Spleen (tissue), 11 donors: ENCODE measurements around the gene P4HA3. TPM values are rescaled to one million over a fixed set of nuclear protein-coding genes. Genes with fewer than 3 reads are reported as not detected.

ENCODE experiments used
- DNase-seq: peaks from one replicate; pipeline ENCODE4 v3.0.0-alpha.2; 2020
- H3K27ac ChIP-seq, 8 donors: fragments of 200-600 bp; sonication (generic) in 7 of 8; 1 replicate in 4 of 8; 2 replicates in 4 of 8; pipeline versions ENCODE4 v1.5.0 to v1.8.0; 2016 to 2021; ENCODE audit warnings: inconsistent platforms in 4 of 8, mild to moderate bottlenecking in 4 of 8, moderate library complexity in 1 of 8
- H3K27me3 ChIP-seq, 7 donors: fragments of 200-600 bp; sonication (generic) in 6 of 7; replicated peaks in 1 of 7; 1 replicate in 4 of 7; 2 replicates in 3 of 7; pipeline versions ENCODE4 v1.5.0 to v1.8.0; 2016 to 2021; ENCODE audit warnings: inconsistent platforms in 3 of 7, mild to moderate bottlenecking in 1 of 7
- H3K36me3 ChIP-seq, 6 donors: fragments of 200-600 bp; sonication (generic) in 5 of 6; 1 replicate in 4 of 6; 2 replicates in 2 of 6; pipeline versions ENCODE4 v1.5.0 to v1.8.0; 2016 to 2021; ENCODE audit warnings: inconsistent platforms in 2 of 6
- H3K4me1 ChIP-seq, 6 donors: fragments of 200-600 bp; sonication (generic) in 5 of 6; 1 replicate in 3 of 6; 2 replicates in 3 of 6; pipeline versions ENCODE4 v1.5.0 to v1.8.0; 2016 to 2021; ENCODE audit warnings: inconsistent platforms in 3 of 6
- H3K4me3 ChIP-seq, 8 donors: fragments of 200-600 bp; sonication (generic) in 7 of 8; 1 replicate in 4 of 8; 2 replicates in 4 of 8; pipeline versions ENCODE4 v1.5.0 to v1.8.0; 2016 to 2021; ENCODE audit warnings: inconsistent platforms in 4 of 8, mild to moderate bottlenecking in 4 of 8, moderate library complexity in 2 of 8
- H3K9me3 ChIP-seq, 8 donors: fragments of 200-600 bp; sonication (generic) in 7 of 8; 1 replicate in 4 of 8; 2 replicates in 4 of 8; pipeline versions ENCODE4 v1.5.0 to v1.8.0; 2016 to 2021; ENCODE audit warnings: inconsistent platforms in 4 of 8
- POLR2A ChIP-seq, 3 donors: fragments of 450-650 bp; IDR thresholded peaks; one replicate each; pipeline ENCODE4 v1.5.1; 2017; ENCODE audit warnings: antibody characterized with exemption in 3 of 3, mild to moderate bottlenecking in 1 of 3
- POLR2AphosphoS5 ChIP-seq, 3 donors: sonication (generic); formaldehyde crosslinking; IDR thresholded peaks; one replicate each; pipeline ENCODE4 v1.5.1; 2017; ENCODE audit warnings: antibody characterized with exemption in 3 of 3
- WGBS, 5 donors: extraction: QIAGEN DNeasy Blood & Tissue Kit in 3 of 5; methylation state at CpG; one replicate each; pipeline versions ENCODE4 v1.1.5 to v1.1.7; 2013 to 2018; 5-methylcytosine and 5-hydroxymethylcytosine counted together
- intact Hi-C: fragments of 100-400 bp; cut with DNase I; formaldehyde crosslinking; loops from one replicate; pipeline ENCODE4 v1.15.0; 2023; ENCODE audit warnings: low total_unique reads
- polyA plus RNA-seq, 3 donors: library from polyadenylated mRNA; stranded (reverse); fragments of 200-250 nt; gene quantifications; one replicate each; pipeline ENCODE4 v1.2.1, GENCODE V29; 2013
- total RNA-seq, 7 donors: library from RNA; depleted of rRNA in 3 of 7; stranded (reverse); fragments of >200 nt in 3 of 7; fragmentation: NEBNext Ultra II Directional in 4 of 7; extraction: Animal tissue kit (Norgen Biotek cat#: 25700) in 4 of 7; gene quantifications; one replicate each; pipeline versions ENCODE4 v1.1.0 to v1.2.1, GENCODE V29; 2016 to 2021
- TF ChIP-seq, protein P1 (sequence below), 11 experiments: fragments of 200-600 bp in 7 of 11; fragments of 450-650 bp in 4 of 11; sonication (generic) in 4 of 11; IDR thresholded peaks in 8 of 11; conservative IDR thresholded peaks in 3 of 11; 1 replicate in 7 of 11; 2 replicates in 4 of 11; pipeline versions ENCODE4 v1.4.0 to v1.8.0; 2016 to 2021; ENCODE audit warnings: antibody characterized with exemption in 11 of 11, inconsistent platforms in 4 of 11, mild to moderate bottlenecking in 1 of 11
- donor health status: healthy with polysubstance abuse.
- donor health status: DM: no; HTN: no; CAD: no; lungs with moderate emphysema.
- donor health status: DM: no; HTN: no; CAD: no.
- donor health status: Bipolar disorder and iron deficiency.
- donor health status: healthy.
- donor health status: DM: no; HTN: no; CAD: no.
- donor health status: DM: yes; HTN: yes; CAD: no.

Gene P4HA3
- total and polyA plus RNA-seq, 10 donors: 0.39 to 0.44 TPM; not detected in 8

DNA sequence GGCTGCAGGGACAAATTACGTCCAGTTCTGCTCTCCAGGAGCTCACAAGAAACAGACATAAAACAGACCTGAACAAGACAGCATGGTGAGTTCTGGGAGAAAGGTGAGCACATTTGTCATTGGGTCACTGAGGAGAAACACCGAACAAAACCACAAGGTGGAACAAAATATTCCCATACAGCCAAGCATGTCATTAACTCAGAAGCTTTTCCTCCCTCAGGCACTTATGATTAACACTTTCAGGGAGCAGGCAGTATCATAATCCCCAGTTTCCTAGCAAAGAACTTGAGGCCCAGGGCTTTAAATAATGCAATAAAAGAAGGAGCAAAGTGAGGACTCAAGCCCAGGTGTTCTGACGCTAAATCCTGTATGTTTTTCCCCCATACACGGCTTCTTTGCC lies 43.0 kb downstream of the P4HA3 start:
- Histone ChIP-seq H3K36me3 (no peaks in the 10 kb centered on the region), H3K27ac (no peak overlapping the region), H3K4me3 (no peak overlapping the region), H3K9me3 (no peaks in the 10 kb centered on the region), H3K4me1 (no peaks in the 10 kb centered on the region), H3K27me3 (no peaks in the 10 kb centered on the region)
- DNase-seq: no peak
- intact Hi-C loops: no loop called here
- TF ChIP-seq, protein P1, sequence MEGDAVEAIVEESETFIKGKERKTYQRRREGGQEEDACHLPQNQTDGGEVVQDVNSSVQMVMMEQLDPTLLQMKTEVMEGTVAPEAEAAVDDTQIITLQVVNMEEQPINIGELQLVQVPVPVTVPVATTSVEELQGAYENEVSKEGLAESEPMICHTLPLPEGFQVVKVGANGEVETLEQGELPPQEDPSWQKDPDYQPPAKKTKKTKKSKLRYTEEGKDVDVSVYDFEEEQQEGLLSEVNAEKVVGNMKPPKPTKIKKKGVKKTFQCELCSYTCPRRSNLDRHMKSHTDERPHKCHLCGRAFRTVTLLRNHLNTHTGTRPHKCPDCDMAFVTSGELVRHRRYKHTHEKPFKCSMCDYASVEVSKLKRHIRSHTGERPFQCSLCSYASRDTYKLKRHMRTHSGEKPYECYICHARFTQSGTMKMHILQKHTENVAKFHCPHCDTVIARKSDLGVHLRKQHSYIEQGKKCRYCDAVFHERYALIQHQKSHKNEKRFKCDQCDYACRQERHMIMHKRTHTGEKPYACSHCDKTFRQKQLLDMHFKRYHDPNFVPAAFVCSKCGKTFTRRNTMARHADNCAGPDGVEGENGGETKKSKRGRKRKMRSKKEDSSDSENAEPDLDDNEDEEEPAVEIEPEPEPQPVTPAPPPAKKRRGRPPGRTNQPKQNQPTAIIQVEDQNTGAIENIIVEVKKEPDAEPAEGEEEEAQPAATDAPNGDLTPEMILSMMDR (IDR thresholded peaks at IDR 0.05 in 8 of 11, conservative IDR thresholded peaks at IDR 0.05 in 3 of 11): no peak
- no peak for TF ChIP-seq POLR2A (IDR thresholded peaks at IDR 0.05)
- TF ChIP-seq POLR2AphosphoS5 (IDR thresholded peaks at IDR 0.05): no peak
- WGBS, 5 donors: 58 to 80% (median 76%) methylated on average over 4 of the region's 4 CpGs

DNA sequence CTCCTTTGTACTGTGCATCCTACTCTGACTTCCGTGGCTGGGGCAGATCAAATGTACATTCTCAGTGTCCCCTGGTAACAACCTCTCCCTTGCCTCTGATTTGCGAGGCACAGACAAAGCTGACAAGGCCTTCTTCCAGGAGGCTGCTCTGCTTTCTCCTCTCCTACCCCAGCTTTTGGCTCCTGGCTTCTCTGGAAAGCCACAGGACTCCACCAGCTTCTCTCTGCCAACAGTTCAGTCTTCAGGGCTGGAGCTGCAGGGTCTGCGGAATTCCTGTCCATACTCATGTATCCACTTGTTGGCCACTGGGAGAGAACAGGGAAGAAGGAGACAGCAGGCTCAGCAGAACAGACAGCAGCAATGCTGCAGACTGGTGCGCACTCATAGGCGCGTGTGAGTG lies 44.4 kb downstream of the P4HA3 start:
- intact Hi-C loops: no loop called here
- H3K4me1 ChIP-seq: no peaks in the 10 kb centered on the region
- peaks cover 0 to 4% (median 0%) of the 10 kb centered on the region in 7 donors for H3K27me3 ChIP-seq
- no peak overlapping the region for H3K4me3 ChIP-seq
- WGBS, 5 donors: 90 to 97% (median 90%) methylated on average over 6 of the region's 6 CpGs
- TF ChIP-seq POLR2AphosphoS5 (IDR thresholded peaks at IDR 0.05): no peak
- TF ChIP-seq, protein P1 (IDR thresholded peaks at IDR 0.05 in 8 of 11, conservative IDR thresholded peaks at IDR 0.05 in 3 of 11): no peak
- no peak for TF ChIP-seq POLR2A (IDR thresholded peaks at IDR 0.05)
- no peak for DNase-seq
- H3K36me3 ChIP-seq: no peaks in the 10 kb centered on the region
- H3K9me3 ChIP-seq: no peaks in the 10 kb centered on the region
- H3K27ac ChIP-seq: no peak overlapping the region

DNA sequence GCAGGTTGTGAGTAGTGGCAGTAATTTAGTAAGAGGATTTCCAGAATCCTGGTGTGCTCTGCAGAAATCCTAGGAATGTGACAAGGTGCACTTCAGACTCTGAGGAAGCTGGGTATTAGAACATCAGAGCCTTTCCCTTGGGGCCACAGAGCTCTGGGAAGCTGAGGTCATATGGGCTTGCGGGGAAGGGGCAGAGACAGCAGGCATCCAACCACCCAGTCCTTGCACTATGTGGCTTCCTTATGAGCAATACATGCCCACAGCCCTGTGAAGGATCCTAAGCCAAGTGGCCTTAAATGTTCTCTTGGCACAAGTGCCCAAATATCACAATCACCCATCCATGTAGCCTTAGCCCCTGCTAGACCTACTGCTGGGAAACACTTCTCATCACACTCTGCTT lies 46.2 kb downstream of the P4HA3 start:
- peaks cover 0 to 4% (median 0%) of the 10 kb centered on the region in 7 donors for H3K27me3 ChIP-seq
- DNase-seq: no peak
- WGBS, 5 donors: 75 to 100% (median 97%) methylated on average over 1 of the region's 1 CpG
- no peak overlapping the region for H3K4me3 ChIP-seq
- H3K9me3 ChIP-seq: no peaks in the 10 kb centered on the region
- TF ChIP-seq POLR2AphosphoS5 (IDR thresholded peaks at IDR 0.05): no peak
- no peak for TF ChIP-seq POLR2A (IDR thresholded peaks at IDR 0.05)
- TF ChIP-seq, protein P1 (IDR thresholded peaks at IDR 0.05 in 8 of 11, conservative IDR thresholded peaks at IDR 0.05 in 3 of 11): no peak
- no peaks in the 10 kb centered on the region for H3K4me1 ChIP-seq
- H3K27ac ChIP-seq: no peak overlapping the region
- intact Hi-C loops: no loop called here
- no peaks in the 10 kb centered on the region for H3K36me3 ChIP-seq

DNA sequence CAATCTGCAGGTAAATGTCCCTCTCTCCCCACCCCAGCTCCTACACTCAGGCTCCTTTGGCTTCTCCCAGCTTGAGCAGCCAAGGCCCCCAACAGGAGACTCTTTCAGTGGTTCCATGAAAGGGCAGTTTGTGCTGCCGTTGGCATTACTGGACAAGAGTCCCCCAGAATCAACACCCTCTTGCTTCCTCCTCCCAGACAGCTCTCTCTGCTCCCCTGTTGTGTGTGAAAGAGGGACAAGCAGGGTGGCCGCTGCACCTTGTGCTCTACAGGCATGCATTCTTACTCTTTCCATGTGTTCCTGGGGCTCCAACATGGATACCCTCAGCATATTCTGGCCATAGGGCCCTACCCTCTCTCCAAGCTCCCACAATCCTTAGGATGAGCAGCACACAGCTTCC lies 48.7 kb downstream of the P4HA3 start:
- WGBS, 5 donors: 87 to 94% (median 91%) methylated on average over 2 of the region's 2 CpGs
- Histone ChIP-seq H3K27ac (no peak overlapping the region), H3K4me1 (no peaks in the 10 kb centered on the region), H3K36me3 (no peaks in the 10 kb centered on the region), H3K9me3 (no peaks in the 10 kb centered on the region), H3K27me3 (peaks cover 0 to 4% (median 0%) of the 10 kb centered on the region in 7 donors), H3K4me3 (no peak overlapping the region)
- TF ChIP-seq POLR2A (IDR thresholded peaks at IDR 0.05) (no peak), POLR2AphosphoS5 (IDR thresholded peaks at IDR 0.05) (no peak)
- TF ChIP-seq, protein P1 (IDR thresholded peaks at IDR 0.05 in 8 of 11, conservative IDR thresholded peaks at IDR 0.05 in 3 of 11): no peak
- no peak for DNase-seq
- intact Hi-C loops: no loop called here
